VCaP (cell line): Measurements from ENCODE around the gene BPTF.
"Not testable (repeated sequence)": the region's sequence is repeated elsewhere in the genome, so short reads cannot be mapped to it uniquely, and the experiment has no call there.

Experiments
- H3K27ac ChIP-seq: fragments of 450-650 bp; 2 replicates; pipeline ENCODE4 v1.5.1; 2017
- TF ChIP-seq, protein P1 (sequence below): fragments of 450-650 bp; conservative IDR thresholded peaks from 2 replicates; pipeline ENCODE4 v1.5.1; 2017; ENCODE audit warnings: mild to moderate bottlenecking, moderate library complexity

BPTF gene

DNA sequence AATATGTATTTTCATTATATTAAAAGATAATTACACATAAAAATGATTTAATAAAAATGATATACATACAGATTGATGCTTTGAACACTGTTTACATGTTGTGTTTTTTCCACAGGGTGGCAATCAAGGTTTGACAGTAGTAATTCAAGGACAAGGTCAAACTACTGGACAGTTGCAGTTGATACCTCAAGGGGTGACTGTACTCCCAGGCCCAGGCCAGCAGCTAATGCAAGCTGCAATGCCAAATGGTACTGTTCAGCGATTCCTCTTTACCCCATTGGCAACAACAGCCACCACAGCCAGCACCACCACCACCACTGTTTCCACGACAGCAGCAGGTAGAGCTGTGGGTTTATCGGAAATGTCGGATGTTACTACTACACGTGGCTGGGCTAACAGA, 118.7 kb downstream of the BPTF start:
- TF ChIP-seq, protein P1, sequence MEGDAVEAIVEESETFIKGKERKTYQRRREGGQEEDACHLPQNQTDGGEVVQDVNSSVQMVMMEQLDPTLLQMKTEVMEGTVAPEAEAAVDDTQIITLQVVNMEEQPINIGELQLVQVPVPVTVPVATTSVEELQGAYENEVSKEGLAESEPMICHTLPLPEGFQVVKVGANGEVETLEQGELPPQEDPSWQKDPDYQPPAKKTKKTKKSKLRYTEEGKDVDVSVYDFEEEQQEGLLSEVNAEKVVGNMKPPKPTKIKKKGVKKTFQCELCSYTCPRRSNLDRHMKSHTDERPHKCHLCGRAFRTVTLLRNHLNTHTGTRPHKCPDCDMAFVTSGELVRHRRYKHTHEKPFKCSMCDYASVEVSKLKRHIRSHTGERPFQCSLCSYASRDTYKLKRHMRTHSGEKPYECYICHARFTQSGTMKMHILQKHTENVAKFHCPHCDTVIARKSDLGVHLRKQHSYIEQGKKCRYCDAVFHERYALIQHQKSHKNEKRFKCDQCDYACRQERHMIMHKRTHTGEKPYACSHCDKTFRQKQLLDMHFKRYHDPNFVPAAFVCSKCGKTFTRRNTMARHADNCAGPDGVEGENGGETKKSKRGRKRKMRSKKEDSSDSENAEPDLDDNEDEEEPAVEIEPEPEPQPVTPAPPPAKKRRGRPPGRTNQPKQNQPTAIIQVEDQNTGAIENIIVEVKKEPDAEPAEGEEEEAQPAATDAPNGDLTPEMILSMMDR, result no peak
- H3K27ac ChIP-seq, result no peak overlapping the region

DNA sequence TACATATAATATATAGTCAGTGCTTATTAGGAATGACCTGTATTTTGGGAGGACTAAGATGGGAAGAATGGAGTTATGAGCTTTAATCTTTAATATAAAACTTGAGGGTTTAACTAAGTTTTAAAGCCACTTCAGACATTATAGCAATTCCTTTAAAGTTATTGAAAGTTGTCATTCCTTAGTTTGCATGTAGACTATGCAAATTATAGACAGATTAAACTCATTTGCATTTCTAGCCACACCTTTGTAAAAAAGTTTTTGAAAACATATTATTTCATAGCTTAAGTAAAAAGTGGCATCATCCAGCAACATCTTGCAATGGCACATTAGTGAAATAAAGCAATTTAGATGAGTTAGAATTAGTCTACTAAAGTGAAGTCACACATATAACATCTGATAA, 121.2 kb downstream of the BPTF start:
- TF ChIP-seq, protein P1, result no peak
- no peak overlapping the region for H3K27ac ChIP-seq

DNA sequence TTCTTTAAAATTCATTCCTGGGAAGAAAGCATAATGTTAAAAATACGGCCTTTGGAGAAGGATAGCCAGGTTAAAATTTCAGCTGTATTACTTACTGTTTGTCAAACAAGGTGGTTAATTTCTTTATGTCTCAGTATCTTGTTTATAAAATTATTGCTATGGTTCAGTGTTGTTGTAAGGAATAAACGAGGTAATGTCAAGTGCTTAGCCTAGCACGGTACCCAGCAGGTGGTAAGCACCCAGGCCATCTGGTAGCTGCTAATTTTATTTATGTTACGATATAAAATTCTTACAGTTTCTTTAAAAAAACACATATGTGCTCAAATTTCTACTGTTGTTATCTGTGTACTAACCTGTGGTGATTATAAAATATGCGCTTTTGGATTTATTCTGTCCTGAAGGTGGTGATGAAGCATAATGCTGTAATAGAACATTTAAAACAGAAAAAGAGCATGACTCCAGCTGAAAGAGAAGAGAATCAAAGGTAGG, 122.1 kb downstream of the BPTF start:
- TF ChIP-seq, protein P1, result no peak
- H3K27ac ChIP-seq, result no peak overlapping the region

DNA sequence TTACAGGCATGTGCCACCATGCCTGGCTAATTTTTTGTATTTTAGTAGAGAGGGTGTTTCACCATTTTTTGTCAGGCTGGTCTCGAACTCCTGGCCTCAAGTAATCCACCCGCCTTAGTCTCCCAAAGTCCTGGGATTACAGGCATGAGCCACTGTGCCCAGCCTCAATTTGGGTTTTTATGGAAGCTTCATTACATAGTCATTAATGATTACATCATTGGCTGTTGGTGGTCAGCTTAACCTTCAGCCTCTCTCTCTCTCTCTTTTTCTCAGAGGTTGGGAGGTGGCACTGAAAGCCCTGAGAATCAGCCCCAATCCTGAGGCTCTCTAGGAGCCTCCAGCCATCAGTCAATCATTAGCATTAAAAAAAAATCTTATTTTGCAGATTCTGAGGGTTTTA, 125.6 kb downstream of the BPTF start:
- H3K27ac ChIP-seq, result no peak overlapping the region
- TF ChIP-seq, protein P1, result no peak

DNA sequence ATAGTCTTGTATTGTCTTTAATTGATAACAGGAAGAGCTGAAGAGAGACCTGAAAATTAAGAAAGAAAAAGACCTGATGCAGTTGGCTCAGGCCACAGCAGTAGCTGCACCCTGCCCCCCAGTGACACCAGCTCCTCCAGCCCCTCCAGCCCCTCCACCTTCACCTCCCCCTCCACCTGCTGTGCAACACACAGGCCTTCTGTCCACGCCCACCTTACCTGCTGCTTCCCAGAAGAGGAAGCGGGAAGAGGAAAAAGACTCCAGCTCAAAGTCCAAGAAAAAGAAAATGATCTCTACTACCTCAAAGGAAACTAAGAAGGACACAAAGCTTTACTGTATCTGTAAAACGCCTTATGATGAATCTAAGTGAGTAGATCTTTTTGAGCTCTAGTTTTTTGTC, 134.2 kb downstream of the BPTF start:
- 0 out of 2 replicates have a peak overlapping the region, but pooled peaks have one; percentile 13 for H3K27ac ChIP-seq
- TF ChIP-seq, protein P1, result no peak

DNA sequence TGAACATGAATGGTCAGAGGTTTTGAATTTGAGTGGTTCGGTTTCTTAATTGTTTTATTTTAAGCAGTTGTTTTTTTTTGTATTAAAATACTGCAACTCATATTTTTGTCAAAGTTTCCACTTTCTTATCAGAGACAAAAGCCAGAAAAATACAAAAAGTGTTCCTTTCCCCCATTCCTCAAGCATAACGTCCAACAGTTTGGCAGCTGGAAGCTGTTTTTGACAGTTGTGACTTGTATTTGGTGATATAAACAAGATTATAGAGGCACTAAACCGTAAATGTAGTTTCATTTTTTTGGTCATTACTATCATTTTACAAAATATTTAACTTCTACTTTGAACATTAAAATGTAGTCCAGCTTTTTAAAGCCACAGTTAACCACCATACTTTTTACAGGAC, 135.0 kb downstream of the BPTF start:
- peak overlapping the region; percentile 13; the same call in 1 of the 2 replicates for H3K27ac ChIP-seq

DNA sequence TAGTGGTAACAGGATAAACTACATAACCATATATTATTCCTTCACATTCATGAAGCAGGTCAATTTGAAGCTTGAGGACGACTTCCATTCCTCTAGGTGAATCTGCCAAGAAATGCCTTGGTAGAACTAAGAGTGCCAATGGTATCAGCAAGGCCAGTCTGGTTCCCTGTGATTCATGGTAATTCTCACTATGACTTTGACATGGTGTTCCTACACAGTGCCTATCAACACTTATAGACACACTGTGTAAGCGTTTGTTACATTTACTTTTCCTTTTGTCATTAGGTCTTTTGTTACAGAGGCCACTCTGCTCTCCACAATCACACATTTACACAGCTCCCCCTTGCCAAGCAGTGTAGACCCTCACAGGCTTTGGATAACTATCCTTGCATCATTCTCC, 136.9 kb downstream of the BPTF start:
- H3K27ac ChIP-seq, result not testable (repeated sequence)

DNA sequence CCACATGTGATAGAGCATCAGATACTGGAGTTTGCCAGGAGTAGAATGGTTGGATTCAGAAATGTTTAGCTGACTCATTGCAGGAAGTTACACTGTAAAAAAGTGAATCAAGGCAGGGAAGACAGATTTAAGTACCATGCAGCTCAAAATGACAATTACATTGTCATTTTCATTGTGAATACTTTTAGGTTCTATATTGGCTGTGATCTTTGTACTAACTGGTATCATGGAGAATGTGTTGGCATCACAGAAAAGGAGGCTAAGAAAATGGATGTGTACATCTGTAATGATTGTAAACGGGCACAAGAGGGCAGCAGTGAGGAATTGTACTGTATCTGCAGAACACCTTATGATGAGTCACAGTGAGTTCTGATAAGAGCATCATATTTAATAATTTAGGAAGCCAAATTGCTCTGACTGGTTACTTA, 137.9 kb downstream of the BPTF start:
- H3K27ac ChIP-seq, result not testable (repeated sequence)
- TF ChIP-seq, protein P1, result peak; percentile 77

DNA sequence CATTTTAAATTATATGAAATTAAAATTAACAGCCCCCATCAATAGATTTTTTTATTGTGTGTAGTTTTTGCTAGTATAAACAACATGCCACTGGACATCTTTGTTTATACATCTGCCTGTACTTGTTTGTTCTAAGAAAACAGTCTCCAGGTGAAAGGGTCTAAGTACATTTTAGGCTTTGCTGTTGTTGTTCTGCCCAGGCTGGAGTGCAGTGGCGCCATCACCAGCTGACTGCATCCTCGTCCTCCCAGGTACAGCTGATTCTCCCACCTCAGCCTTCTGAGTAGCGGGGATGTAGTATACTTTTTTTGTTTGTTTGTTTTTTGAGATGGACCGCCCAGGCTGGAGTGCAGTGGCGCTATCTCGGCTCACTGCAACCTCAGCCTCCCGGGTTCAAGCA, 145.5 kb downstream of the BPTF start:
- TF ChIP-seq, protein P1, result no peak
- H3K27ac ChIP-seq, result no peak overlapping the region
